HEK293 (cell line): ENCODE results near the gene PDHB.
"Not testable (repeated sequence)": the region's sequence is repeated elsewhere in the genome, so short reads cannot be mapped to it uniquely, and the experiment has no call there.

ENCODE experiments used
- CTCF ChIP-seq: fragments of 450-650 bp; formaldehyde crosslinking; IDR thresholded peaks from 2 replicates; pipeline ENCODE4 v1.5.1; 2016; ENCODE audit warnings: missing biosample characterization, missing genetic modification characterization
- REPIN1 ChIP-seq: fragments of 450-650 bp; formaldehyde crosslinking; IDR thresholded peaks from 2 replicates; pipeline ENCODE4 v1.5.1; 2017; ENCODE audit warnings: missing biosample characterization, missing genetic modification characterization, low read depth
- REST ChIP-seq: fragments of 450-650 bp; formaldehyde crosslinking; IDR thresholded peaks from 2 replicates; pipeline ENCODE4 v1.5.1; 2016; ENCODE audit warnings: missing biosample characterization, missing genetic modification characterization
- ZBTB1 ChIP-seq: fragments of 450-650 bp; formaldehyde crosslinking; IDR thresholded peaks from 2 replicates; pipeline ENCODE4 v1.5.1; 2016; ENCODE audit warnings: missing biosample characterization, missing genetic modification characterization
- ZBTB10 ChIP-seq: fragments of 450-650 bp; formaldehyde crosslinking; IDR thresholded peaks from 2 replicates; pipeline ENCODE4 v1.5.1; 2016; ENCODE audit warnings: missing biosample characterization, missing genetic modification characterization
- ZIC2 ChIP-seq: fragments of 450-650 bp; formaldehyde crosslinking; IDR thresholded peaks from 2 replicates; pipeline ENCODE4 v1.5.1; 2016; ENCODE audit warnings: missing biosample characterization, missing genetic modification characterization
- ZNF132 ChIP-seq: fragments of 450-650 bp; formaldehyde crosslinking; IDR thresholded peaks from 2 replicates; pipeline ENCODE4 v1.5.1; 2017; ENCODE audit warnings: missing biosample characterization, missing genetic modification characterization, borderline replicate concordance
- ZNF157 ChIP-seq: fragments of 450-650 bp; formaldehyde crosslinking; IDR thresholded peaks from 2 replicates; pipeline ENCODE4 v1.5.1; 2016; ENCODE audit warnings: missing biosample characterization, missing genetic modification characterization
- ZNF23 ChIP-seq: fragments of 450-650 bp; formaldehyde crosslinking; IDR thresholded peaks from 2 replicates; pipeline ENCODE4 v1.5.1; 2016; ENCODE audit warnings: missing biosample characterization, missing genetic modification characterization, borderline replicate concordance
- ZNF639 ChIP-seq: fragments of 450-650 bp; formaldehyde crosslinking; IDR thresholded peaks from 2 replicates; pipeline ENCODE4 v1.5.1; 2016; ENCODE audit warnings: missing biosample characterization, missing genetic modification characterization

- TF ChIP-seq ZNF639; ZNF157 (tag by site-specific recombination); CTCF (tag by site-specific recombination); ZNF132 (tag by site-specific recombination); ZIC2 (tag by site-specific recombination); ZBTB1 (tag by site-specific recombination); ZNF23 (tag by site-specific recombination); REPIN1 (tag by site-specific recombination); REST; ZBTB10 (tag by site-specific recombination): not testable (repeated sequence)
These were observed 7.3 kb upstream of the PDHB start for GRCh38 chr3:58440996-58441355.
